Measurements from ENCODE around the gene TEKT2.

Gene TEKT2

DNA sequence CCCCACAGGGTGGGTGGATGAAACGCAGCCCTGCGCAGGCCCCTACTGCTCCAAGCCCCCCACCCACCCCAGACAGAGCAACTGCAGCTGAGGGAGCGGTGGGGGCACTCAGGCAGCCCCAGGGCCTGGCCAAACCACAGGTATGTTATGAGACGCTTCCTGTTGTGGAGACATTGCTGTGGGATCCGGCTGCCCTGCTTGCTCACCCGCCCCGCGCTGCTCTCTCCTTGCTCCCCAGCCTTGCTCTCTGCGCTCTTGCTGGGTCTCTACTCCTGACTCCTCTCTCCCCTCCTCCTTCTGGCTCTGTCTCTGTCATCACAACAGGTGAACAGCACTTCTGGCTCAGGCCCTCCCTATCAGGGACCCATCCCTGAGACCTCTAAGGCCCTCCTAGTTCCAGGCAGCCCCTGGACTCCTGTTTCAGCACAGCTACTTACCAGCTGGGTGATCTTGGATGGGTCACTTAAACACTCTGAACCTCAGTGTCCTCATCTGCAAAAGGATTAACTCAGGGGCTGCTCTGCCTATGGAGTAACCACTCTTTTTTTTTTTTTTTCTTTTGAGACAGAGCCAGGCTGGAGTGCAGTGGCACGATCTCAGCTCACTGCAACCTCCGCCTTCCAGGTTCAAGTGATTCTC is 25.3 kb downstream of the TEKT2 start:
- DNase-seq: no peak

DNA sequence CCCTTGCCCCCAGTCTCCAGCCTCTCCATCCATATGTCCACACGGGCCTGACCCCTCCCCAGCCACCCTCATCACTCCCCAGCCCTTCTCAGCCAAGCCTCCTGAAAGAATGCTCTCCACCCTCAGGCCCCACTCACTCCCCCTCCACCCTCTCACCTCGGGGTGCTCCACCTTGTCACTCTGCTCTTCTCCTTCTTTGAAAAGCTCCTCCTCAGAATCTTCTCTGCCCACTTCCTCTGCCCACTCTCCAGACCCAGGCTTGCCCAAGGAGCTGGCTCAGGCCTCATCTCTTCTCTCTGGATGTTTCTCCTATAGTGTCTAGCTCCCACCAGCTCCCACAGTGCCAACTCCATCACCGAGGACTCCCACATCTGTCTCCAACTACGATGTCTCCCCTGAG is 27.3 kb downstream of the TEKT2 start:
- DNase-seq: no peak

DNA sequence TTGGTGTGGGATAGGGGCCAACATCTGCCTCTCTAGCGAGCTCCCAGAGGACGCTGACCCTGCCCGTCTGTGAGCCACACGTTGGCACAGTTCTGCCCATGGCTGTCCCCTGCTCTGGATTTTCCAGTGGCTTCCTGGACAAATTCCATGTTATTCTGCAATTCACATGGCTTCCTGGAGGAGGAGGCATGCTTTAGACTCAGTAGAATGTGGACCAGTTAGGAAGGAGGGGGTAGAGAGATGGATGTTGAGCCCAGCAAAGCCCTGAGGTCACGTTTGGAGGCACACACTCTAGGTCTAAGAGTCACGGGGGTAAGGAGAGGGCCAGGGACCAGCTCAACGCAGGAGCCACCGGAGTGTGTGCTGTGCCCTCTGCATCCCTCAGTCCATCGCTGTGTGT is 28.9 kb downstream of the TEKT2 start:
- no peak for DNase-seq

DNA sequence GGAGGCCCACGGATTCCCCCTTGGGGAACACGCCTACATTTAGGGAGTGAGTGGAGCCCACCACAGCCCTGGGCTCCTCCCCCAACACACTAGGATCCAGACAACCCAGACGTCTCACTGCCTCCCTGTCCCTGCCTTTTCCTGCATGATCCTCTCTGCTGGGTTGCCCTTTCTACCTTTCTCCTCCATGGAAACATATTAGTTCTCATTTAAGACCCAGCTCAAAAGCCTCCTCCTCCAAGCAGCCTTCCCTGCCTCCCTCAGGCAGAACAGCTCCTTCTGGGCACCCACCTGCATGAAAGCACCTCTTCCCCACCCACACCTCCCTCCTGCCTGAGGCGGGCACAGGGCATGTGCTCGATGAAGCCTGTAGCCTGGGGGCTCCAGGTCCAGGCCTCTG is 30.5 kb downstream of the TEKT2 start:
- DNase-seq: no peak

DNA sequence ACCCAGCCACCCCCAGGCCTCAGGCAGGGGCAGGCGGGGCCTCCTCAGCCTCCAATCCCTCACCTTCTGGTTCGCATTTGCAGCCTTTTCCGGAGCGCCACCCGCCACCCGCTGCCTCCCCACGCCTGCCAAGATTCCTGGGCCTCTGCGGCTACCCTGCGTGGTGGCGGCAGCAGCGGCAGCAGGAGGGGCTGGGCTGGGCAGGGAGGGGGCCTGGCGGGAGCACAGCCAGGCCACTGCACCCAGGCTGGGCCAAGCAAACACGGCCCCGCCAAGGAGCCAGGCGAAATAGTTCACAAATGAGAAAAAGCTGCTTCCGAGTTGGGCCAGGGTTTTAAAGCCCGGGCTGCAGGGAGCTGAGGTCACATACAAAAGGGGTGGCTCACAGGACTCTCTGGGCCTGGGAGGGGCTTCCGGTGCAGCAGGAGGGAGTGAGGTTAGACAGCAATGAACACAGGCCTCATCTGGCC is 31.3 kb downstream of the TEKT2 start:
- no peak for DNase-seq

DNA sequence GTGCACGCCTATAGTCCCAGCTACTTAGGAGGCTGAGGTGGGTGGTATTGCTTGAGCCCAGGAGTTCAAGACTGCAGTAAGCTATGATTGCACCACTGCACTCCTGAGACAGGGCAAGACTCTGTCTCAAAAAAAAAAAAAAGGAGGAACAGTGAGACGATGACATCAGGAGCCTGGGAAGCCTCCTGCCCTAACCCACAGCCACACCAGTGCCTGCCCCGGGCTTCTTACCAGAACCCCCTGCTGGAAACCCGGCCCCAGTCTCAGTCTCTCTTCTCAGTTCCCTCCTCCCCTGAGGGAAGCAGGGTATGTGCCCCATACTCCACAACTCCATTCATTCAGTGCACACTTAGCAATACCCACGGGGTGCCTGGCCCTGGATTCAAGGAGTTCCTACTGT is 32.0 kb downstream of the TEKT2 start:
- DNase-seq: no peak

DNA sequence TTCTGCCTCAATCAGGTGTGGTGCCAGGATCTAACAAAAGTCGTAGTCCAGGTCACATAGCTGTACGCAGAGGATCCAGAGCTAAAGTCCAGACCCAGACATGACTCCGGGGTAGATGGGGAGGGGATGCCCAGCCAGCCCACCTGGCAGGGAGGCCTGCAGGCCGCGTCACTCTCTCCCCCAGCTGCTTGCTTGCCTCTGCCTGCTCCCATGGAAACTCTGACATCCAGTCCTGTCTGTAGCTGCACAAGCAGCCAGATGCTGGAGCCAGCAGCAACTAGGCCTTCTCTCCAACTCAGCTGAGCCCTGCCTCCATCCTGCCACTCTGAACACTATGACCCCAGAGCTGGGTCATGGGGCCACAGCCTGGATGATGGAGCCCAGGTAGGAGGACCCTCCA is 33.0 kb downstream of the TEKT2 start:
- no peak for DNase-seq

DNA sequence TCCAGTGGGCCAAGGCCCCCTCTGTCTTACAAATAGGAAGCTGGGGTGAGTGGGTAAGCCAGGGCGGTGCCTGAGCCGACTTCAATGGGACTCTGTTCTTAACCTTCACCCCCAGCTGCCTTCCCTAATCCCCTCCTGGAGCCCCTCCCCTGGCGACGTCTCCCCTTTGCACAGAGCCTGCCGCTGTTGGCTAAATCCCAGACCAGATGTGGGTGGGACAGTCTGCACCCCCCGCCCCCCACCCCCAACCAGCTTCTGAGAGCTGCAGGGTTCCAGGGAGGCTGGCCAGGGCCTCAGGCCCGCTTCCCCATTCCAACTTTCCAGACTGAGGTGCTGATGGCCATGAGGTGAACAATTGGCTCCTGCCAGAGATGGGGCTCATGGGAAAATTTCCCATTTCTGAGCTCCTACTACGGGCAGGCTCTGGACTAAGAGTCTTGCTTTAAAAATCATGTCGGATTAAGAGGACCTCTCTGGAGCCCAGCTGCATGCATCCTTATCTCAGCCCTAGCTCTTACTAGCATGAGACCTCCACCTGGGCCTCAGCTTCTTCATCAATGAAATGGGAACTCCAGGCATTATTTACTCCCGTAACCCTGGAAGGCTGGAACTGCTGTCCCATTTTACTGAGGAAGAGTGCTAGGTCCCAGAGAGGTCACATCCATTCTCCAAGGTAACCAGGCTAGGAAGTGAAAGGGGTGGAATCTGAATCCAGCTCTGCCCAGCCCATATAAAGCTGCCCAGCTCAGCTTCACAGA is 34.7 kb downstream of the TEKT2 start:
- no peak for DNase-seq

DNA sequence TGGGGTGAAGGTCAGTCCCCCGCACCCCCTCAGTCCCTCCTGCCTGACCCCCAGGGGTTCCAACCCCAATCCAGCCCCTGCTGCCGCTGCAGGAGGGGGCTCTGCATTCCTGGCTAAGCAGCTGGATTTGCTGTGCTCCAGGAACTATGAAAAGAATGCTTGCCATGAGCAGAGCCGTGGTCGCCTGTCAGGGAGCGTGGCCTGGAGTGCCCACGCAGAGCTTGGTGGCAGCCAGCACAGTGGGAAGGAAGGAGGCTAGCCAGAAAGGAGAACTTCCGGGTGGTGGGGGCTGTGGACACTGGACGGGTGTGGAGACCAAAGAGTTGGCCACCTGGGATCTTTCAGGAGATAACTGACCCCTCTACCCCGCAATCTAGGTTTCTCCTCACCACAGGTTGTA is 35.6 kb downstream of the TEKT2 start:
- no peak for DNase-seq

DNA sequence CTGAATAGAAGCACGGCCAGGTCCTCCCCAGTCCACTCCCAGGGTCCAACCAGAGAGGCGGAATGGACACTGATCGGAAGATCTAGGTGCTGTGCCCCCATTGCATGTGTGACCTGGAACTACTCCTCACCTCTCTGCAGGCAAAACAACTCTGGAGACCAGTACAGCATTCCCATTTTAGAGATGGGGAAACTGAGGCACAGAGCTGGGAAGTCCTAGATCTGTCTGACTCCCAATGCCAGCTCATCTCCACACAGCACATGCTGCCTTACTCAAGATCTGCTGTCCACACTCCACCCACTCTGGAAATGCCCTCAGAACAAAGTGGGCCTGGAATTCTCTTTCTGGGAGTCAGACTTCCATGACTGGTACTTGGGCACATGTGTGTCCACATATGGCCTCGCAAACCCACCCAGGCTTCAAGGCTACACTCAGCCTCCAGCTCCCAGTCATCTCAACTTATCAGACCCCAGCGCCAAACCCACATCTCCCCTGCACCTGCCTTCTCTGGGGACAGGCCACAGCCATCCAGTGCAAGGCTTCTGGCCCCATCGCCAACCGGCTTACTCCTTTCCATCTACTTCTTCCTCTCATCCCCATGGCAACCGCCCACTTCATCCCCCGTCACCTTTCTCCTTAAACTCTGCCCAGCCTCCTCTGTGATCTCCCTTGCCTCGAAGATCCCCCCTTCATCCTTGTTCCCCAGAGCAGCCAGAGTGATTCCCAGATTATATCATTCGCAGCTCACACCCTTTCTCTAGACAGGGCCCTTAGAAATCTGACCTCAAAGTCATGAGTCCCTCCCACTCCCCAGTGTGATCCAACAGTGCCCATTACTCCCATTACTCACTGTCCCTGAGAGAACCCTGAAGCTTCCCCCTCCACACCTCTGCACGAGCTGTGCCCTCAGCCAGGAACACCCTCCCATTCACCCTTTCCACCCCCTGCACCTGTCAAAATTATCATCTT is 38.5 kb downstream of the TEKT2 start:
- no peak for DNase-seq

DNA sequence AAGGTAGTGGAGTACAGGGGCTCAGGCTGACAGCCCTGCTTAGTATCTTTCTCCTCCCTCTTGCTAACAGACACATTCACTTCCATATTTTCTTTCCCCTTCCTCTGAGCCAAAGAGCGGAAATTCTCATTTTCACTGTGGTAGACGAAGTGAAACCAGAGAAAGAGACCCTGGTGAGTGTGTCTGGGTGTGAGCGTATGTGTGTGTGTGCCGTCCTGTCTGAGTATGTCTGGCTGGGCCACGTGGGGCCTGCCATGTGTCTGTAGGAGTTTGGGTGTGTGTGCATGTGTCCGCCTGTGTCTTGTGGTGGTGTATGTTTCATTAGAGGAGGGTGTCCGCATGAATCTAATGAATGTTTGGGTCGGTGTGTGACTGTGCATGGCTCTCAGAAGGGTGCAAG is 39.5 kb downstream of the TEKT2 start:
- DNase-seq: no peak

DNA sequence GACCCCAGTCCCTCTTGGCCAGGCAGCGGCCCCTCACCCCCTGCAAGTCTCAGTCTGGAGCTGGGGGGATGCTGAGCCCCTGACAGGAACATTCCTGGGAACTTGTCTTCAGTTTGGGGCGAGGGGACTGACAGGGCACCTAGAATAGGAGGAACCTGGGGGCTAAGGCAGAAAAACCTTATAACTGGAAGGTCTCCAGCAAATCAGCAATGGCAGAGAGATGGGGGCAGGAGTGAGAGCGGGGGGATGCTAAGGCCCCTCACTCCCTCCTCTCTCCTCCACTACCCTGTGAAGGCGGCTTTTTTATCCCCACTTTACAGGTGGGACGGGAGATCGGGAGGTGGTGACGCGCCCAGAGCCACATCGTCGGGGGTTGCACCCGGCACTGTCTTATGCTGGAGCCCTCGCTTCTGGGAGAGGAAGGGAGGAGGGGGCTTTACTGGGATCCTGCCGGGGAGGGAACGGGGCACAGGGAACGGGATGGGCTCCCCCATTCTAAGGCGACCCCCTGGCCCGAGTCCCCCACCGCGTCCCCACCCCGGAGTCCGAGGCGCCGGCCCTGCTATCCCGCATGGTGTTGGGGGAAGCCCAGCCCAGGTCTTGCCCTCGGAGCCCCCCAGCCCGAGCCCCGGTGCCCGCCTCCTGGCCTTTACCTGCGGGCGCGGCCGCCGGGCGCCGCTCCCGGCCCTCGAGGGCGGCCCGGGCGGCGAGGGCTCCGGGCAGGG is 40.7 kb downstream of the TEKT2 start:
- no peak for DNase-seq

DNA sequence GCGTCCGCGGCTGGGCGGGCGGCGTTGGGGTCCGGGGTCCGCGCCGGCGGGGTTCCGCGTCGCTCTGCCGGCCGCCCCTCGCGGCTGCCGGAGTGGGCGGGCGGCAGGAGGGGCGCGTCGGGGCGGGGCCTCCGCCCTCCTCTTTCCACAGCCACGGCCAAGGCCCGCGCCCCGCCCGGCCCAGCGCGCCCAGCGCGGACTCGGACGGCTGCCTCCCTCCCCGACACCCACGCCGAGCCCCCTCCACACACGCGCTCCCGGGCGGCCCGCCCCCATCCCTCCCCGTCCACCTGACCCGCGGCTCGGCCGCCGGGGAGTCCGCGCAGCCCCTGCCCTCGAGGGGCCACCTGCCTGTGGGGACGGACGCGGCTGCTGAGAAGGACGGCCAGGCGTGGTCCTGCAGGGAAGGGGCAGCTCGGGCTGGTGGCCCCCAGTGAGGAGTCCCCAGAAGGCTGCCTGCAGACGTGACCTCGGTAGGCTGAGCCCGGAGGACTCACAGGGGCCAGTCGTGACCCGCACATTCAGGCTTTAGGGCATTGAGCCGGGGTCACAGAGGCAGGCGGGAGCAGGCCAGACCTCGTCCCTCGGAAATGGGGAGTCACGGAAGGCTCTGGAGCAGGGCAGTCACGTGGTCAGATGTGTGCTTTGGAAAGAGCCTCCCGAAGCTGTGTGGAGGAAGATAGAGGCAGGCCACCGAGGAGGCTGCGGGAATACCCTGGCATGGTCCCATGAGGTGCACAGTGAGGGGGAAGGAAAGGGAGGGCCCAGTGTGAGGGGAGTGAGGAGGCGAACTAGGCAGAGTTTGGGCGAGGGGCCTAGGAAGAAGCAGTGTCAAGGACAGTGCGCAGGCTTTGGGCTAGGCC is 41.5 kb downstream of the TEKT2 start, which contains the start of gene COL8A2:
TSS of gene COL8A2 (minus strand) at position 94 of the 863 bp plus-strand sequence. CDS start 24,980 bp downstream, outside the sequence.
- no peak for DNase-seq

DNA sequence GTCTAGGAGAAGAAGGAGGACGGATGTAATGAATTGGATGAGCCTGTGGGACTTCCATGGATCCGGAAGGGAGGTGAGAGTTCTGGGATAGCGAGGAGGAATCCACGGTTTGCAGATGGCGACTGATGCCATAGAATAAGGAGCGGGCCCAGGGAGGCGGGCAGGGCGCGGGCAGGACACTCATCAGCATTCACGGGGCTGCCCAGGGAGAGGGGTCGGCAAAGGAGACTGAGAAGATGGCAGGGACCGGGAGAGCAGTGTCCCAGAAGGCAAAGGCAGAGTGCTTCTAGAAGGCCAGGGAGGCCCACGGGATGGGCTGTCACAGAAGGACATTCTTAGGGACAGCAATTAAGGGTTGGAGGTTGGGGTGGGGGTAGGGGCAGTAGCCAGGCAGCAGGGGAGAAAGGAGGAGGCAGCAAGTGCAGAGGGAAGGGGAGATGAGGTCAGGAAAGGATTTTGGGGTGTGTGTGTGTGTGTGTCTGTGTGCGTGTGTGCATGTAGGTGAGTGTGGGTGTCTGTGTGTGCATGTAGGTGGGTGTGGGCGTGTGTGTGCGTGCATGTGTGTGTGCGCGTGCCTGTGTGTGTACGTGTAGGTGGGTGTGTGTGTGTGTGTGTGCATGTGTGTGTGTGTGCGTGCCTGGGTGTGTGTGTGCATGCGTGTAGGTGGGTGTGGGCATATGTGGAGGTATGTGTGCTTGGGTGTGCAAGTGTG is 42.3 kb downstream of the TEKT2 start:
- DNase-seq: no peak

DNA sequence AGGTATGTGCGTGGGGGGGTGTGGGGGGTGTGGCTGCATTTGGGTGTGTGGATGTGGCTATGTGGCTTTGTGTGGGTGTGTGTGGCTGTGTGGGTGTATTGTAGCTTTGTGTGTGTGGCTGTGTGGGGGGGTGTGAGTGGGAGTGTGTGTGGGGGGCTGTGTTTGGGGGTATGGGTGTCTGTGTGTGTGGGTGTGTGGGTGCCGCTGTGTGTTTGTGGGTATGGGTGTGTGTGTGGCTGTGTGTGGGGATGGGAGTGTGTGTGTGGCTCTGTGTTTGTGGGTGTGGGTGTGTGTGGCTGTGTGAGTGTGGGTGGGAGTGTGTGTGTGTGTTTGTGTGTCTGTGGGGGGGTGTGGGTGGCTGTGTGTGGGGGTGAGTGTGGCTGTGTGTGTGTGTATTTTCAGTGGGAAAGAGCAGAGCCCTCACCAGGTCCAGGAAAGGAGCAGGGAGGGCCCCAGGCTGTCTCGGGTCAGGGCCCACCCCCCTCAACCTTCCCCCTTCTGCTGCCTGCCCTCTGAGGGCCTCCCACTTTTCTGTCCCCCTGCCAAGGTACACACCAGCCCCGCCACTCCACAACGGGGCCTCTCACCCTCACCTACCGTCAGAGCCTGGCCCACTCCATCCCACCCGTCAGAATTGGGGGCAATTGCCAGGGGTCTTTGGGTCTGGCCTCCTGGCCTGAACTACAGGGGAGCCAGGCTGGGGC is 43.1 kb downstream of the TEKT2 start:
- DNase-seq: no peak

DNA sequence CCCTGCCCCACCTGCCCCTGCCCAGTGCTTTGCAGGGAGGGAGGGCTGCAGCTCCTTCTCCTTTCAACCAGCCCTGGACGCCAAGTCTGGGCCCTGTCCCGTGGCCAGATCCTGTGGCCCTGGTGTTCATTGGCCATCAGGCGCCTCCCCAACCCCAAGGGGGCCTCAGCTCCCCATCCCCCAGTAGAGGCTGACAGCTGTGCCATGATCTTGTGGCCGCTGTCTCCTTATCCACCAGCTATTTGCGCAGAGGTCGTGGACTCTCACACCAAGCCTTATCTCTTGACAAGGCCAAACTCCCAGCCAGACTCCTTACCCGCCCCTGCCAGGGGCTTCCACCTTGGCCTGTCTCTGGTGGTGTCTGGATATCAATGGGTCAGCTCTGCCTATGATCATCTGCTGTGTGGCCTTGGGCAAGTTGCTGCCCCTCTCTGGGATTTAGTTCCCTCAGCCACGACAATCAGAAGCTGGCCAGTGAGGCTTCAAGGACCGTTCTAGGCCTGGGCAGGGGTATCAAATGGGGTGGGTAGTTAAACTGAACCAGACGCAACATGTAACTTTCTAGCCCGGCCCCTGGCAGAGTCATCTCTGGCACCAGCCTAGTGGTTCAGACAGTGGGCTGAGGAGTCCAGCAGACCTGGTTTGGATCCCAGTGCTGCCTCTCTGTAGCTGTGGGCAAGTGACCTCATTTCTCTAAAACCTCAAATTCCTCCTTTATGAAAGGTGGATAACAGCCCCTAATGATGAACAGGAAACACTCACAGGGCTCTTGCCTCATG is 44.4 kb downstream of the TEKT2 start:
- no peak for DNase-seq

DNA sequence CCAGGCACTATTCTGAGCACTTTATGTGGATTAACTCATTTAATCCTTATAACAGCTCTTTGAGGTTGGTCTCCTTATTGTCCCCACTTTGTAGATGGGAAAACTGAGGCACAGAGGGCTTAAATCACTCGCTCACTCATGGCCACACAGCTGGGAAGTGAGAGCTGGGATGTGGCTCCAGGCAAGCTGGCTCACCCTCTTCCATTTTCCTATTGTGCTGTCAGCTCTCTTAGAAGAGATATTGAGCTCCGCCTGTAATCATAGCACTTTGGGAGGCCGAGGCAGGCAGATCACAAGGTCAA is 45.0 kb downstream of the TEKT2 start:
- DNase-seq: no peak

DNA sequence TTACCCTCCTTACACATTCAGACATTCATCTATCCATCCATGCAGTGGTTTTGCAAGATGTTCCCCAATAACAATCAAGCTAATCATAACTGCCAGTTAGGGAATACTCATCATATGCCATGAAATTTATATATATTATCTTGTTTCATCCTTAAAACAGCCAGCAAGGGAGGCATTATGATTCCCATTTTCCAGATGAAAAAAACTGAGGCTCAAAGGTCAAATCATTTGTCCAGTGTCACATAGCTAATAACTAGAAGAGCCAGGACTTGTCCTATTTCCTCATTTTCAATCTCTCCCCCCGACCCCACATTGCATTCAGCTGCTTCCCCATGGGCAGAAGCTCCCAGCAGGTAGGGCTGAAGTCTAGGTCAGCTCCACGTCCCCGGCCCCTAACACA is 48.1 kb downstream of the TEKT2 start:
- DNase-seq: no peak

DNA sequence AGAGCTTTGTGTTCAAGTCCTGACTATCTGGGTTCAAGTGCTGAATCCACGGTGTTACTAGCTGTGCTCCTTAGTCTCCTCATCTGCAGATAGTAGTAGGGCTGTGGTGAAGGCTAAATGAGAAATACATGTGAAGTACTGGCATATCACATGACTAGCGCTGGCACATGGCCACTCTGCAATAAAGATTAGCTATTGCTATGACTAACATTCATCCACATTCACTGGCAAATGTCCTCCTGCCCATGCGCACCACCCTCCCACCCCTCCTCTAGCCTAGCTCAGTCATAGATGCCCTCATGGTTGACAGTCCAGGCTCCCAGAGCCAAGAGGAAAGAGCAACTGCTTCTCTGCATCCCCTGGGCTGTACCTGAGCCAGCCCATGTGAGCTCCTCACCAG is 49.6 kb downstream of the TEKT2 start:
- no peak for DNase-seq

DNA sequence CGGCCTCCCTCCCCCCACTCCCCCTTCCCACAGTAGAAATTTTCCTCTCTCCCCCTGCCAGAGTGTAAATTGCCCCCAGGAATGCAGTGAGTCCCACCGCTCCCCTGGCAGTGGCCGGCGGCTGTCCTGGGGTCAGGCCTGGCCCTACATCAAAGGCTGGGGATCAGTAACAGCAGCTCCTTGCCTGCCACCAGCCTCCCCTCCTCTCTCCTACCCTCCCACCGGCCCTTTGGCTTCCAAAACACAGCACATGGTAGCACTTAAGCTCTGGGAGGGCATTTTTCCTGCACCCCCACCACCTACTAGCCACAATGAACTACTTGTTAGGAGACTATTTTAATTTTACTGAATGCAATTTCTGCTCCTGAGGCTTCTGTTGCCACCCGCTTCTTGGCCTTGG is 50.1 kb downstream of the TEKT2 start:
- no peak for DNase-seq

Data from NCI-H1930 (cell line).